ENCODE measurements around the gene OPN1SW.

- TF ChIP-seq EP300 (IDR thresholded peaks at IDR 0.05; ENCODE audit: low read depth) (no peak), POLR2A (IDR thresholded peaks at IDR 0.05) (no peak)
Observed at GRCh38 chr7:128727239-128727638, 48.4 kb downstream of the OPN1SW start.

Measured in transverse colon (tissue), 1 donor.